ENCODE measurements around the gene ROCK2. TPM values are rescaled to one million over a fixed set of nuclear protein-coding genes. Genes with fewer than 3 reads are reported as not detected.

ROCK2 gene
- total and polyA plus RNA-seq, 2 of the 13 experiments (the other 11 are each of a cell fraction or from before 2014, with no cell fraction given): 38.1 to 119 TPM

- TF ChIP-seq HES4 (CRISPR knock-in tag; IDR thresholded peaks at IDR 0.05; ENCODE audit: borderline replicate concordance): peak; percentile 84; the same call in 1 of the 2 replicates
- no peak for TF ChIP-seq TEAD2 (CRISPR knock-in tag; IDR thresholded peaks at IDR 0.05)
- peak; percentile 30 for TF ChIP-seq XRCC5 (optimal IDR thresholded peaks at IDR 0.05; ENCODE audit: low read length)
- TF ChIP-seq ZNF317 (CRISPR knock-in tag; IDR thresholded peaks at IDR 0.05): no peak
- TF ChIP-seq ZNF251 (CRISPR knock-in tag; IDR thresholded peaks at IDR 0.05): peak; percentile 66; the same call in 1 of the 2 replicates
- peak; percentile 45 for TF ChIP-seq ZBTB7A (CRISPR knock-in tag; IDR thresholded peaks at IDR 0.05)
- TF ChIP-seq ZNF652 (CRISPR knock-in tag; IDR thresholded peaks at IDR 0.05; ENCODE audit: borderline replicate concordance, low read depth): no peak
- TF ChIP-seq ZSCAN20 (CRISPR knock-in tag; IDR thresholded peaks at IDR 0.05; ENCODE audit: borderline replicate concordance): peak; percentile 35; the same call in 1 of the 2 replicates
- peak; percentile 93 for TF ChIP-seq U2AF1 (optimal IDR thresholded peaks at IDR 0.05; ENCODE audit: low read depth, low read length)
- TF ChIP-seq EP300 (IDR thresholded peaks at IDR 0.05; ENCODE audit: low read depth in 2 of 2, low read length in 2 of 2): peak; percentile 1 to 60; a peak in 2 of 4 replicates
- TF ChIP-seq EP300 (CRISPR knock-in tag; IDR thresholded peaks at IDR 0.05; ENCODE audit: borderline replicate concordance): no peak
- 0 out of 2 replicates have a peak, but pooled peaks have one; percentile 71 for TF ChIP-seq FOXC1 (CRISPR knock-in tag; IDR thresholded peaks at IDR 0.05; ENCODE audit: borderline replicate concordance)
- no peak for TF ChIP-seq NFE2L2 (IDR thresholded peaks at IDR 0.05; ENCODE audit: low read length)
- TF ChIP-seq ZNF33B (CRISPR knock-in tag; IDR thresholded peaks at IDR 0.05): peak; percentile 80; the same call in 1 of the 2 replicates
- 0 out of 4 replicates have a peak, but pooled peaks of 1 of the 2 experiments have one; percentile 29 for TF ChIP-seq MAFK (conservative IDR thresholded peaks at IDR 0.05 in 1 of 2, IDR thresholded peaks at IDR 0.05 in 1 of 2; ENCODE audit: low read length in 2 of 2)
- TF ChIP-seq MYNN (CRISPR knock-in tag; IDR thresholded peaks at IDR 0.05; ENCODE audit: low read depth): no peak
- no peak; the same call in 1 of the 2 replicates for TF ChIP-seq NFYB (CRISPR knock-in tag; IDR thresholded peaks at IDR 0.05)
- TF ChIP-seq E2F2 (CRISPR knock-in tag; IDR thresholded peaks at IDR 0.05; ENCODE audit: borderline replicate concordance): 0 out of 2 replicates have a peak, but pooled peaks have one; percentile 9
- TF ChIP-seq SOX13 (IDR thresholded peaks at IDR 0.05): no peak
- peak in 1 of 2 experiments; percentile 71; a peak in 2 of 4 replicates for TF ChIP-seq SOX13 (CRISPR knock-in tag; conservative IDR thresholded peaks at IDR 0.05 in 1 of 2, IDR thresholded peaks at IDR 0.05 in 1 of 2)
- TF ChIP-seq HNRNPL (IDR thresholded peaks at IDR 0.05; ENCODE audit: low read depth, low read length): peak; percentile 90
- no peak for TF ChIP-seq ZNF10 (CRISPR knock-in tag; IDR thresholded peaks at IDR 0.05; ENCODE audit: borderline replicate concordance, low read depth)
- TF ChIP-seq, protein P1, sequence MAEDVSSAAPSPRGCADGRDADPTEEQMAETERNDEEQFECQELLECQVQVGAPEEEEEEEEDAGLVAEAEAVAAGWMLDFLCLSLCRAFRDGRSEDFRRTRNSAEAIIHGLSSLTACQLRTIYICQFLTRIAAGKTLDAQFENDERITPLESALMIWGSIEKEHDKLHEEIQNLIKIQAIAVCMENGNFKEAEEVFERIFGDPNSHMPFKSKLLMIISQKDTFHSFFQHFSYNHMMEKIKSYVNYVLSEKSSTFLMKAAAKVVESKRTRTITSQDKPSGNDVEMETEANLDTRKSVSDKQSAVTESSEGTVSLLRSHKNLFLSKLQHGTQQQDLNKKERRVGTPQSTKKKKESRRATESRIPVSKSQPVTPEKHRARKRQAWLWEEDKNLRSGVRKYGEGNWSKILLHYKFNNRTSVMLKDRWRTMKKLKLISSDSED (CRISPR knock-in tag; IDR thresholded peaks at IDR 0.05): peak; percentile 77; the same call in 1 of the 2 replicates
- TF ChIP-seq NR2C2 (CRISPR knock-in tag; IDR thresholded peaks at IDR 0.05; ENCODE audit: borderline replicate concordance): peak; percentile 36; the same call in 1 of the 2 replicates
- TF ChIP-seq ELF3 (CRISPR knock-in tag; IDR thresholded peaks at IDR 0.05): peak; percentile 8
- peak; percentile 74; the same call in 1 of the 2 replicates for TF ChIP-seq ZBTB38 (CRISPR knock-in tag; IDR thresholded peaks at IDR 0.05)
- TF ChIP-seq, protein P2, sequence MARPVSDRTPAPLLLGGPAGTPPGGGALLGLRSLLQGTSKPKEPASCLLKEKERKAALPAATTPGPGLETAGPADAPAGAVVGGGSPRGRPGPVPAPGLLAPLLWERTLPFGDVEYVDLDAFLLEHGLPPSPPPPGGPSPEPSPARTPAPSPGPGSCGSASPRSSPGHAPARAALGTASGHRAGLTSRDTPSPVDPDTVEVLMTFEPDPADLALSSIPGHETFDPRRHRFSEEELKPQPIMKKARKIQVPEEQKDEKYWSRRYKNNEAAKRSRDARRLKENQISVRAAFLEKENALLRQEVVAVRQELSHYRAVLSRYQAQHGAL (CRISPR knock-in tag; IDR thresholded peaks at IDR 0.05; ENCODE audit: not compliant biosample characterization): no peak
Measured at GRCh38 chr2:11344956-11345677, 681 bp upstream of the ROCK2 start (continued).

All from HepG2 (cell line).